Testis (tissue), 3 donors: ENCODE measurements around the gene AATK. TPM values are rescaled to one million over a fixed set of nuclear protein-coding genes. Genes with fewer than 3 reads are reported as not detected.

Experiments used
- DNase-seq: peaks from one replicate; pipeline ENCODE4 v3.0.0-alpha.2; 2019
- H3K27ac ChIP-seq, 2 donors: fragments of 200-600 bp; sonication (generic); one replicate each; pipeline ENCODE4 v1.5.1; 2019
- H3K27me3 ChIP-seq: fragments of 200-600 bp; sonication (generic); one replicate; pipeline ENCODE4 v1.5.1; 2019
- H3K36me3 ChIP-seq: fragments of 200-600 bp; sonication (generic); one replicate; pipeline ENCODE4 v1.5.1; 2017; ENCODE audit warnings: low read depth; ENCODE audit errors: missing control alignments
- H3K4me1 ChIP-seq: fragments of 200-600 bp; sonication (generic); one replicate; pipeline ENCODE4 v1.5.1; 2019
- H3K4me3 ChIP-seq, 2 donors: fragments of 200-600 bp; sonication (generic); one replicate each; pipeline ENCODE4 v1.5.1; 2017 to 2019
- H3K9me3 ChIP-seq: fragments of 200-600 bp; sonication (generic); one replicate; pipeline ENCODE4 v1.5.1; 2017
- POLR2A ChIP-seq: fragments of 450-650 bp; IDR thresholded peaks from one replicate; pipeline ENCODE4 v1.6.1; 2017; ENCODE audit warnings: antibody characterized with exemption, mild to moderate bottlenecking, moderate library complexity
- WGBS, 2 donors: methylation state at CpG; one replicate each; pipeline ENCODE4 v1.1.5; 2018; 5-methylcytosine and 5-hydroxymethylcytosine counted together
- intact Hi-C: fragments of 100-400 bp; cut with DNase I; formaldehyde crosslinking; loops from one replicate; pipeline ENCODE4 v1.15.1; 2023; ENCODE audit warnings: low total_unique reads
- polyA plus RNA-seq: library from polyadenylated mRNA; stranded (reverse); fragments of 350-450 nt; fragmentation: Illumina TruSeq; extraction: RNeasy Lipid Tissue Mini Kit (QIAGEN cat#74804); gene quantifications from one replicate; pipeline ENCODE4 v1.2.3, GENCODE V29; 2014; ENCODE audit warnings: low read depth, low replicate concordance; ENCODE audit not compliant: insufficient read depth
- total RNA-seq, 2 donors: library from RNA; depleted of rRNA; stranded (reverse); fragments of >200 nt; gene quantifications; one replicate each; pipeline ENCODE4 v1.2.3, GENCODE V29; 2016
- TF ChIP-seq, protein P1 (sequence below), 3 experiments: fragments of 450-650 bp in 2 of 3; fragments of 200-600 bp in 1 of 3; sonication (generic) in 1 of 3; IDR thresholded peaks; one replicate each; pipeline ENCODE4 v1.5.1; 2016 to 2019; ENCODE audit warnings: antibody characterized with exemption in 3 of 3, mild to moderate bottlenecking in 2 of 3, moderate library complexity in 1 of 3

AATK gene
- total and polyA plus RNA-seq, 3 donors from 2014 or later = 3.5 to 5.6 (median 3.8) TPM

DNA sequence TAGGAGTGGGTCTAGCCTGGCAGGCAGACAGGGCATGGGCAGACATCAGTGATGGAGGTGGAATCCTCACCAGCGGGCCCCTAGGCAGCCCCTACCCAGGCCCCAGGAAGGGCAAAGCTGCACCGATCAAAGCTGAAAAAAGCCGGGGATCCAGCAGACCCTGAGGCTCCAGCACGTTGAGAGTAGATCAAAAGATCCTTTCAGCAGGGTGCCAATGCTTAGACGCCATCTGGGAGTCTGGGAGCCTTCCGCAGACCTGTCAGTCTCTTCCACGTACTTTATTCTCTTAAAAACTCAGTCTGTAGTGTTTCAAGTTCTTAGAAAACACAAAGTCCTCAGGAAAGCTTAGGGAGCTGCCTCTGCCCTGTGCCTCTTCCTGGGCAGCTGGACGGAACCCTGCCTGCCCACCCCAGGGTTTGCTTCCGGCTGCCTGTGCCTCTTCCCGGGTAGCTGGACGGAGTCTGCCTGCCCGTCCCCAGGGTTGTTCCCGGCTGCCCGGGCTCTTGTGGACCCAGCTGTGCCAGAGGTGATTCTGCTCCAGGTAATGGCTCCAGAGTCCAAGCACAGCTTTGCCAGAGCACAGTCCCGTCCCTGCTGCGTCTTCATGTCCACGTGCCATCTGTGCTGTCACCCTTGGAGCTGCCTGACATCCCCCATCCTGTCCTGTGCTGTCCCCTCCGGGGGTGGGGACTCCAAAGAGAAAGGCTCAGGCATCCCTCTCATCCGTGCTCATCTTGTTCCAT, 51.5 kb downstream of the AATK start:
- H3K27me3 ChIP-seq = no peaks in the 10 kb centered on the region
- intact Hi-C loops = no loop called here
- no peak overlapping the region for H3K4me3 ChIP-seq
- no peak for TF ChIP-seq POLR2A
- TF ChIP-seq, protein P1, sequence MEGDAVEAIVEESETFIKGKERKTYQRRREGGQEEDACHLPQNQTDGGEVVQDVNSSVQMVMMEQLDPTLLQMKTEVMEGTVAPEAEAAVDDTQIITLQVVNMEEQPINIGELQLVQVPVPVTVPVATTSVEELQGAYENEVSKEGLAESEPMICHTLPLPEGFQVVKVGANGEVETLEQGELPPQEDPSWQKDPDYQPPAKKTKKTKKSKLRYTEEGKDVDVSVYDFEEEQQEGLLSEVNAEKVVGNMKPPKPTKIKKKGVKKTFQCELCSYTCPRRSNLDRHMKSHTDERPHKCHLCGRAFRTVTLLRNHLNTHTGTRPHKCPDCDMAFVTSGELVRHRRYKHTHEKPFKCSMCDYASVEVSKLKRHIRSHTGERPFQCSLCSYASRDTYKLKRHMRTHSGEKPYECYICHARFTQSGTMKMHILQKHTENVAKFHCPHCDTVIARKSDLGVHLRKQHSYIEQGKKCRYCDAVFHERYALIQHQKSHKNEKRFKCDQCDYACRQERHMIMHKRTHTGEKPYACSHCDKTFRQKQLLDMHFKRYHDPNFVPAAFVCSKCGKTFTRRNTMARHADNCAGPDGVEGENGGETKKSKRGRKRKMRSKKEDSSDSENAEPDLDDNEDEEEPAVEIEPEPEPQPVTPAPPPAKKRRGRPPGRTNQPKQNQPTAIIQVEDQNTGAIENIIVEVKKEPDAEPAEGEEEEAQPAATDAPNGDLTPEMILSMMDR (IDR thresholded peaks at IDR 0.05) = no peak
- DNase-seq = no peak
- H3K36me3 ChIP-seq = no peaks in the 10 kb centered on the region
- no peaks in the 10 kb centered on the region for H3K4me1 ChIP-seq
- 89 to 94% methylated on average over 16 to 18 of the region's 19 CpGs for WGBS, 2 donors
- H3K27ac ChIP-seq = no peak overlapping the region
- no peaks in the 10 kb centered on the region for H3K9me3 ChIP-seq

DNA sequence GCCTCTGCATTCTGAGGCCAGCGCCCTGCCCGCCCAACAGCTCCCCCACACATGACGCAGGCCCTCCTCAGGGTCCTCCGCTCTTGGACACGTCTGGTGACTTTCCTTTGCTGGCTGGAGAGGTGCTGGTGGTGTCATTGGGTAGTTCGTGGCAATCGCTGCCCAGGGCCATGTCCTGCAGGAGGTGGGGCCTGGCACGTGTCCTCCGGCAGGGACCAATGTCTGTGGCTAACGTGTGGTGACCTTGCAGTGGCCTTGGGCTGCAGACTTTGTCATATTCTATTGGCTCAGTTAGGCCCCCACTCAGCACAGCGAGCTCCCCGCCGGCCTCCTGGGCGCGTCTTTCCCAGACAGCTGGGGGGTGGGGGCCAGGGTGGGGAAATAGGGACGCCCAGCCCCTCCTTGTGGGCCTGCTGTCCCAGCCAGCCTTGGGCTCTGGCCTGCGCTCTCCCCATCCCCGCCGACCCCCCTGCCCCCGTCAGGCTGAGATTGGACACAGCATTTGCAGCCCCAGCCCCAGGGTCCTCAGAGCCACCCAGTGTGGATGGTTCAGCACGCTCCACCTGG, 52.8 kb downstream of the AATK start:
- TF ChIP-seq, protein P1 (IDR thresholded peaks at IDR 0.05) = no peak
- TF ChIP-seq POLR2A = no peak
- Histone ChIP-seq H3K4me3 (no peak overlapping the region), H3K4me1 (no peaks in the 10 kb centered on the region), H3K27ac (no peak overlapping the region), H3K27me3 (no peaks in the 10 kb centered on the region), H3K36me3 (no peaks in the 10 kb centered on the region), H3K9me3 (no peaks in the 10 kb centered on the region)
- intact Hi-C loops = no loop called here
- no peak for DNase-seq
- WGBS, 2 donors = 70 to 76% methylated on average over 11 to 21 of the region's 21 CpGs

DNA sequence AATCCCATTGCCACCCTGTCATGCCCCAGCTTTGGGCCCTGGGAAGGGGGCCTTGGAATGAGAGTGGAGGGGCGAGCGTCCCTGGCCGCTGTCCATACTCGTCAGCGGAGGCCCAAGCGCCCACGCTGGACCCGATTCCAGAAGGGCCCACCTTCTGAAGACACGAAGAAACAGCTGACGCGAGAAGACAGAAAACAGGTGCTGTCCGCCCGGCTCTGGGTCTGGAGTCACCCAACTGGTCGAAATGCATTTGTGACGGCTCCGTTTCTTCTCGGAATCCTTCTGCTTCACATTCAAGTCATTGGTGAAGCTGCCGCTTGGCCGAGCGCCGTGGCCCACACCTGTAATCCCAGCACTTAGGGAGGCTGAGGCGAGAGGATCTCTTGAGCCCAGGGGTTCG, 53.6 kb downstream of the AATK start:
- Histone ChIP-seq H3K36me3 (no peaks in the 10 kb centered on the region), H3K4me3 (no peak overlapping the region), H3K9me3 (no peaks in the 10 kb centered on the region), H3K27me3 (no peaks in the 10 kb centered on the region), H3K4me1 (no peaks in the 10 kb centered on the region), H3K27ac (no peak overlapping the region)
- no peak for TF ChIP-seq POLR2A
- TF ChIP-seq, protein P1 (IDR thresholded peaks at IDR 0.05) = no peak
- WGBS, 2 donors = 95 to 97% methylated on average over 22 to 23 of the region's 23 CpGs
- no peak for DNase-seq
- intact Hi-C loops = no loop called here

DNA sequence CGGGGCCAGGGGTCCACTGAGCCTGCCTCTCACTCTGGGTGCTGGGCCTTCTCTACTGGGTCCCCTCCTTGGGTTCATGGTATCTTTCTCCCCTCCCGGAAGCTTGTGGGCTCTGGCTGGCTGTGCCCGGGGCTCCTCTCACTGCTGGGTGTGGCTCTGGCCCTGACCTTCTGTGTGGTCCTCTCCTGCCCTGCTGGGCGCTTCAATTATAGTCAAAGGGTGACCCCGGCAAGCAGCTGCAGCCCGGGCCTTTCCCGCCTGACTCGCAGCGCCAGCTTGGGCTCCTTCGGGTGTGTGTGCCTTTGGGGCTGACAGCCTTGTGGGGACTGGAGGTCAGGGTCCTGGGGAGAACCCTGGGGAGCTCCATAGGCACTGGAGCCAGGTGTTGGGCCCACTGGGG, 55.0 kb downstream of the AATK start:
- Histone ChIP-seq H3K27ac (no peak overlapping the region), H3K27me3 (no peaks in the 10 kb centered on the region), H3K36me3 (no peaks in the 10 kb centered on the region), H3K4me1 (no peaks in the 10 kb centered on the region), H3K9me3 (no peaks in the 10 kb centered on the region), H3K4me3 (no peak overlapping the region)
- TF ChIP-seq, protein P1 (IDR thresholded peaks at IDR 0.05) = no peak
- no peak for TF ChIP-seq POLR2A
- intact Hi-C loops = no loop called here
- DNase-seq = no peak
- WGBS, 2 donors = 76 to 81% methylated on average over 3 to 10 of the region's 10 CpGs
